ENCODE data around the gene MIB1. TPM values are rescaled to one million over a fixed set of nuclear protein-coding genes. Genes with fewer than 3 reads are reported as not detected.

The MIB1 gene
- total RNA-seq, 1 donor from 2014 or later: 42.8 TPM

- no peak for TF ChIP-seq CTCF (conservative IDR thresholded peaks at IDR 0.05; ENCODE audit: low read depth, low read length)
- H3K4me3 ChIP-seq (ENCODE audit: low read depth, low read length): no peak overlapping the region
- DNase-seq (ENCODE audit: low read depth): no peak
Measured at GRCh38 chr18:21864386-21864785, 123.8 kb downstream of the MIB1 start.

- no peak for TF ChIP-seq CTCF (conservative IDR thresholded peaks at IDR 0.05; ENCODE audit: low read depth, low read length)
- no peak for DNase-seq (ENCODE audit: low read depth)
- no peak overlapping the region for H3K4me3 ChIP-seq (ENCODE audit: low read depth, low read length)
Measured at GRCh38 chr18:21865043-21865442, 124.5 kb downstream of the MIB1 start.

GRCh38 chr18:21868770-21869169 is 128.2 kb downstream of the MIB1 start:
- H3K4me3 ChIP-seq (ENCODE audit: low read depth, low read length): no peak overlapping the region
- DNase-seq (ENCODE audit: low read depth): no peak
- TF ChIP-seq CTCF (conservative IDR thresholded peaks at IDR 0.05; ENCODE audit: low read depth, low read length): no peak

- DNase-seq (ENCODE audit: low read depth): no peak
- no peak for TF ChIP-seq CTCF (conservative IDR thresholded peaks at IDR 0.05; ENCODE audit: low read depth, low read length)
- no peak overlapping the region for H3K4me3 ChIP-seq (ENCODE audit: low read depth, low read length)
Measured at GRCh38 chr18:21889570-21889969, 149.0 kb downstream of the MIB1 start.

- no peak for TF ChIP-seq CTCF (conservative IDR thresholded peaks at IDR 0.05; ENCODE audit: low read depth, low read length)
- DNase-seq (ENCODE audit: low read depth): peak; percentile 56
- H3K4me3 ChIP-seq (ENCODE audit: low read depth, low read length): no peak overlapping the region
Measured at GRCh38 chr18:21894619-21895367, 154.2 kb downstream of the MIB1 start.

GRCh38 chr18:21896732-21897336 is 156.2 kb downstream of the MIB1 start:
- no peak overlapping the region for H3K4me3 ChIP-seq (ENCODE audit: low read depth, low read length)
- no peak for TF ChIP-seq CTCF (conservative IDR thresholded peaks at IDR 0.05; ENCODE audit: low read depth, low read length)
- no peak for DNase-seq (ENCODE audit: low read depth)

GRCh38 chr18:21897811-21898210 is 157.2 kb downstream of the MIB1 start:
- no peak overlapping the region for H3K4me3 ChIP-seq (ENCODE audit: low read depth, low read length)
- peak; percentile 90 for TF ChIP-seq CTCF (conservative IDR thresholded peaks at IDR 0.05; ENCODE audit: low read depth, low read length)
- DNase-seq (ENCODE audit: low read depth): no peak
